Colonic mucosa (tissue), 4 donors: ENCODE measurements around the gene GPRC5B. TPM values are rescaled to one million over a fixed set of nuclear protein-coding genes. Genes with fewer than 3 reads are reported as not detected.

ENCODE experiments used
- DNase-seq: peaks from one replicate; pipeline ENCODE4 v3.0.0-alpha.2; 2020
- H3K27ac ChIP-seq: fragments of 200-600 bp; one replicate; pipeline ENCODE4 v1.8.0; 2021
- H3K27me3 ChIP-seq: fragments of 200-600 bp; one replicate; pipeline ENCODE4 v1.8.0; 2021
- H3K36me3 ChIP-seq: fragments of 200-600 bp; one replicate; pipeline ENCODE4 v1.8.0; 2021
- H3K4me1 ChIP-seq: fragments of 200-600 bp; one replicate; pipeline ENCODE4 v1.8.0; 2021; ENCODE audit warnings: mild to moderate bottlenecking
- H3K4me3 ChIP-seq: fragments of 200-600 bp; one replicate; pipeline ENCODE4 v1.8.0; 2021
- H3K9ac ChIP-seq, 2 donors: one replicate each; pipeline ENCODE4 v1.7.0; 2013; ENCODE audit warnings: control low read depth in 2 of 2, low read depth in 2 of 2, low read length in 2 of 2
- H3K9me3 ChIP-seq: fragments of 200-600 bp; one replicate; pipeline ENCODE4 v1.8.0; 2021
- CTCF ChIP-seq: fragments of 200-600 bp; IDR thresholded peaks from one replicate; pipeline ENCODE4 v1.8.0; 2022; ENCODE audit warnings: antibody characterized with exemption, mild to moderate bottlenecking
- intact Hi-C: fragments of 100-400 bp; cut with DNase I; formaldehyde crosslinking; loops from one replicate; pipeline ENCODE4 v1.14.1; 2022
- total RNA-seq, 2 donors: library from RNA; stranded (reverse); fragmentation: NEBNext Ultra II Directional in 1 of 2; extraction: Animal tissue kit (Norgen Biotek cat#: 25700) in 1 of 2; gene quantifications; one replicate each; pipeline ENCODE4 v1.2.1, GENCODE V29; 2021
- donor health status: healthy.
- donor health status: DM: no; HTN: no; CAD: no.
- donor health status: DM: no; HTN: no; CAD: no.

GPRC5B gene
- total RNA-seq, 2 donors from 2014 or later, result 3.1 to 8.5 TPM

- DNase-seq, result peak; percentile 85
- no peaks in the 10 kb centered on the region for H3K9me3 ChIP-seq
- H3K27me3 ChIP-seq, result peaks cover 5% of the 10 kb centered on the region
- no peaks in the 10 kb centered on the region for H3K36me3 ChIP-seq
- TF ChIP-seq CTCF, result peak; percentile 100
- H3K27ac ChIP-seq, result no peak overlapping the region
- peaks cover 9% of the 10 kb centered on the region for H3K4me1 ChIP-seq
- peak overlapping the region; percentile 19 for H3K4me3 ChIP-seq
- intact Hi-C loops, result loop anchor here (1.0 to 10.0 kb wide), 4 partner anchors 169 to 328 kb away; partner anchors contain the start of genes IQCK and KNOP1
- H3K9ac ChIP-seq, result no peak overlapping the region
Measured at GRCh38 chr16:19886073-19886941, 1.7 kb upstream of the GPRC5B start.

- Histone ChIP-seq H3K4me1 (peaks cover 9% of the 10 kb centered on the region), H3K27me3 (peaks cover 5% of the 10 kb centered on the region), H3K9me3 (no peaks in the 10 kb centered on the region), H3K27ac (no peak overlapping the region), H3K4me3 (peak overlapping the region; percentile 52), H3K36me3 (no peaks in the 10 kb centered on the region), H3K9ac (peak overlapping the region; percentile 38 to 50)
- no peak for TF ChIP-seq CTCF
- no peak for DNase-seq
- intact Hi-C loops, result loop anchor here (1.0 to 10.0 kb wide), 4 partner anchors 168 to 327 kb away; partner anchors contain the start of genes IQCK and KNOP1
Measured at GRCh38 chr16:19885451-19886072, 914 bp upstream of the GPRC5B start.

- Histone ChIP-seq H3K9ac (peak overlapping the region in 1 of 2 donors; percentile 56), H3K9me3 (no peaks in the 10 kb centered on the region), H3K4me1 (peaks cover 9% of the 10 kb centered on the region), H3K27ac (no peak overlapping the region), H3K27me3 (peaks cover 5% of the 10 kb centered on the region), H3K36me3 (no peaks in the 10 kb centered on the region), H3K4me3 (peak overlapping the region; percentile 52)
- TF ChIP-seq CTCF, result no peak
- peak; percentile 26 for DNase-seq
- intact Hi-C loops, result loop anchor here (10.0 kb wide), 1 partner anchor 199 kb away; no protein-coding TSS in a partner anchor
Measured at GRCh38 chr16:19883966-19884485, 622 bp downstream of the GPRC5B start.

GRCh38 chr16:19883296-19883965, 1.2 kb downstream of the GPRC5B start:
- peak; percentile 24 for DNase-seq

More at GRCh38 chr16:19883296-19883965, 1.2 kb downstream of the GPRC5B start:
- H3K9me3 ChIP-seq, result no peaks in the 10 kb centered on the region
- peak overlapping the region; percentile 12 to 35 for H3K9ac ChIP-seq
- H3K4me3 ChIP-seq, result peak overlapping the region; percentile 52
- H3K4me1 ChIP-seq, result peaks cover 9% of the 10 kb centered on the region
- peaks cover 5% of the 10 kb centered on the region for H3K27me3 ChIP-seq
- H3K36me3 ChIP-seq, result no peaks in the 10 kb centered on the region
- intact Hi-C loops, result loop anchor here (10.0 kb wide), 1 partner anchor 199 kb away; no protein-coding TSS in a partner anchor
- TF ChIP-seq CTCF, result no peak
- no peak overlapping the region for H3K27ac ChIP-seq
